MCF 10A (cell line): ENCODE data around the gene LCAT. TPM values are rescaled to one million over a fixed set of nuclear protein-coding genes. Genes with fewer than 3 reads are reported as not detected.

Source experiments
- BruUV-seq: library from RNA; stranded (reverse); fragments of 400-500 nt; replicated peaks from 2 replicates; lab custom pipeline; 2021; lab: Mats Ljungman, UMichigan
- CTCF ChIA-PET: fragments of 300-600 bp; sonication (Branson Sonifier 250); formaldehyde crosslinking; extraction: SDS; loops from one replicate; lab custom pipeline; 2021; ENCODE audit warnings: antibody characterized with exemption, inconsistent platforms; lab: Yijun Ruan, JAX
- POLR2A ChIA-PET: fragments of 300-600, 350-650 bp; sonication (Branson Sonifier 250); formaldehyde crosslinking; extraction: SDS; loops from one replicate; lab custom pipeline; 2020; ENCODE audit warnings: antibody characterized with exemption, inconsistent platforms; lab: Yijun Ruan, JAX
- DNase-seq: peaks from one replicate; pipeline ENCODE4 v3.0.0-alpha.2; 2018; ENCODE audit not compliant: unreplicated experiment
- H3K27ac Mint-ChIP-seq: one replicate; pipeline ENCODE4 v1.8.0; 2022; ENCODE audit warnings: mild to moderate bottlenecking, low read depth, mixed read lengths; ENCODE audit not compliant: unreplicated experiment
- H3K27me3 Mint-ChIP-seq: one replicate; pipeline ENCODE4 v1.8.0; 2022; ENCODE audit warnings: mixed read lengths; ENCODE audit not compliant: insufficient read depth, unreplicated experiment
- H3K36me3 Mint-ChIP-seq: one replicate; pipeline ENCODE4 v1.8.0; 2022; ENCODE audit warnings: mild to moderate bottlenecking, moderate library complexity, mixed read lengths; ENCODE audit not compliant: insufficient read depth, unreplicated experiment
- H3K4me1 Mint-ChIP-seq: one replicate; pipeline ENCODE4 v1.8.0; 2022; ENCODE audit warnings: mixed read lengths; ENCODE audit not compliant: insufficient read depth, unreplicated experiment
- H3K4me3 Mint-ChIP-seq: one replicate; pipeline ENCODE4 v1.8.0; 2022; ENCODE audit warnings: mild to moderate bottlenecking, moderate library complexity, mixed read lengths; ENCODE audit not compliant: unreplicated experiment
- H3K9me3 Mint-ChIP-seq: one replicate; pipeline ENCODE4 v1.8.0; 2022; ENCODE audit warnings: mixed read lengths; ENCODE audit not compliant: unreplicated experiment
- intact Hi-C: fragments of 100-400 bp; cut with micrococcal nuclease; formaldehyde crosslinking; loops from 2 replicates; pipeline ENCODE4 v1.14.1; 2022
- total RNA-seq: library from RNA; stranded (reverse); gene quantifications from 2 replicates; pipeline ENCODE4 v1.2.3, GENCODE V29; 2022
- TF ChIP-seq, protein P1 (sequence below): fragments of 200-600 bp; IDR thresholded peaks from one replicate; pipeline ENCODE4 v1.8.0; 2022; ENCODE audit warnings: antibody characterized with exemption, mild to moderate bottlenecking; ENCODE audit not compliant: unreplicated experiment

Gene LCAT
- total RNA-seq, 1 experiment from 2014 or later: 35.3 TPM

DNA sequence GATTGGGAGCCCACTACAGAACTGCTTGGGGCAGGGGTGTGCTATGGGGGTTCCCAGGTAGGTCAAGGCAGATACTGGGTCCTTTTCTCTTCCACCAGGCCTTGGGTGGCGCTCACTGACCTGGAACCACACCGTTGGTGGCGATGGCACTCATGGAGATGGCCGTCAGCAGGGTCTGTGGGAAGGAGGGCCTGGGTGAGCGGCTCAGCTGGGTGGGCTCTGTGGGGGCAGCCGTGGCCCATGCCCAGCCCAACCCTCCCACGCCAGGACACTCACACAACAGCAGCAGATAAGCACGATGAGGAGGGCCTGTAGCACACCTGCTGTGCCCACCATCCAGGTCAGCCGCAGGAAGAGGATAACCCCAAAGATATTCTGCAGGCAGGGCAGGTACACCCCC, 13.7 kb upstream of the LCAT start:
- POLR2A ChIA-PET: interaction anchor here (0.6 to 1.4 kb wide), 3 partner anchors 9 to 714 kb away, joined by 3 to 5 read pairs (median 3); no protein-coding TSS in a partner anchor
- Mint-ChIP-seq H3K4me1 (peaks cover 34% of the 10 kb centered on the region), H3K36me3 (peaks cover 84% of the 10 kb centered on the region), H3K27me3 (no peaks in the 10 kb centered on the region), H3K27ac (no peak overlapping the region), H3K9me3 (no peaks in the 10 kb centered on the region), H3K4me3 (no peak overlapping the region)
- intact Hi-C loops: no loop called here
- no peak for DNase-seq
- CTCF ChIA-PET: interaction anchor here (0.7 to 1.2 kb wide), 2 partner anchors 11 to 24 kb away, joined by 3 read pairs; no protein-coding TSS in a partner anchor
- TF ChIP-seq, protein P1, sequence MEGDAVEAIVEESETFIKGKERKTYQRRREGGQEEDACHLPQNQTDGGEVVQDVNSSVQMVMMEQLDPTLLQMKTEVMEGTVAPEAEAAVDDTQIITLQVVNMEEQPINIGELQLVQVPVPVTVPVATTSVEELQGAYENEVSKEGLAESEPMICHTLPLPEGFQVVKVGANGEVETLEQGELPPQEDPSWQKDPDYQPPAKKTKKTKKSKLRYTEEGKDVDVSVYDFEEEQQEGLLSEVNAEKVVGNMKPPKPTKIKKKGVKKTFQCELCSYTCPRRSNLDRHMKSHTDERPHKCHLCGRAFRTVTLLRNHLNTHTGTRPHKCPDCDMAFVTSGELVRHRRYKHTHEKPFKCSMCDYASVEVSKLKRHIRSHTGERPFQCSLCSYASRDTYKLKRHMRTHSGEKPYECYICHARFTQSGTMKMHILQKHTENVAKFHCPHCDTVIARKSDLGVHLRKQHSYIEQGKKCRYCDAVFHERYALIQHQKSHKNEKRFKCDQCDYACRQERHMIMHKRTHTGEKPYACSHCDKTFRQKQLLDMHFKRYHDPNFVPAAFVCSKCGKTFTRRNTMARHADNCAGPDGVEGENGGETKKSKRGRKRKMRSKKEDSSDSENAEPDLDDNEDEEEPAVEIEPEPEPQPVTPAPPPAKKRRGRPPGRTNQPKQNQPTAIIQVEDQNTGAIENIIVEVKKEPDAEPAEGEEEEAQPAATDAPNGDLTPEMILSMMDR: no peak
- BruUV-seq: no TSS peak

DNA sequence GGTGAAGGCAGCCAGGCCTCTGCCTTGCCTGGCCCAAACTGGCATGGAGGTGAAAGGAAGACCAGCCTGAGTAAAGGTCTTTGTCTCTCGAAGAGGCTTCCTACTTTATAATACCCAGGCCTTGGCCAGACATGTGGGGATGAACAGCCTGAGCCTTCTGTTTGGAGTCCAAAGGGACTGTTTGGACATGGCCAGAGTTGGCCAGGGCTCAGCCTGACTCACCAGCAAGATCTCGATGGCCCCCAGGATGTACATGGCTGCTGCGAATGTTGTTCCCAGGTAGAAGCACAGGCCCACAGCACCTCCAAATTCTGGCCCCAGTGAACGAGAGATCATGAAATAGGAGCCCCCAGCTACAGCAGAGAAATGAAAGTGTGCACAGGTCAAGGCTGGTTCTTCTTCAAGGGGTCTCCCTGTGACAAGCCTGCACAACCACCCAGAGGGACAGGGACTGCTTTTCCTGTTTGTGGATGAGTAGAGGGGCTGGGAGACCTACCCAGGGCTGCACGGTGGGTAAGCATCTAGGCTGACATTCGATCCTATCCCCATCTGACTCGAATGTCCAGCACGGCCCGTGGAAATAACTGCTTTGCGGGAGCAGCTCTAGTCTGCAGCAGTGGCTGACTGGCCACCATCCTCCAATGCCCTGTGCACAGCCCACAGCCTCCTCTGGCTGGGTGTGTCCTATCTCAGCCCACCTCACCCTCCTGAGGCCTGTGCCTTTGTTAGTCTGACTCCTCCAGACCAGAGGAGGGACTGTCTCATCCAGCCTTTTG, 10.7 kb upstream of the LCAT start:
- Mint-ChIP-seq H3K9me3 (no peaks in the 10 kb centered on the region), H3K27me3 (no peaks in the 10 kb centered on the region), H3K4me1 (peaks cover 4% of the 10 kb centered on the region), H3K4me3 (no peak overlapping the region), H3K36me3 (peaks cover 85% of the 10 kb centered on the region), H3K27ac (no peak overlapping the region)
- POLR2A ChIA-PET: interaction anchor here (1.1 to 1.6 kb wide), 4 partner anchors 8 to 18 kb away, joined by 3 to 10 read pairs (median 5); partner anchors contain the start of gene PSMB10
- BruUV-seq: no TSS peak
- intact Hi-C loops: no loop called here
- CTCF ChIA-PET: interaction anchor here (0.7 to 1.0 kb wide), 2 partner anchors 13 to 121 kb away, joined by 3 to 4 read pairs; no protein-coding TSS in a partner anchor
- TF ChIP-seq, protein P1: no peak
- DNase-seq: no peak

DNA sequence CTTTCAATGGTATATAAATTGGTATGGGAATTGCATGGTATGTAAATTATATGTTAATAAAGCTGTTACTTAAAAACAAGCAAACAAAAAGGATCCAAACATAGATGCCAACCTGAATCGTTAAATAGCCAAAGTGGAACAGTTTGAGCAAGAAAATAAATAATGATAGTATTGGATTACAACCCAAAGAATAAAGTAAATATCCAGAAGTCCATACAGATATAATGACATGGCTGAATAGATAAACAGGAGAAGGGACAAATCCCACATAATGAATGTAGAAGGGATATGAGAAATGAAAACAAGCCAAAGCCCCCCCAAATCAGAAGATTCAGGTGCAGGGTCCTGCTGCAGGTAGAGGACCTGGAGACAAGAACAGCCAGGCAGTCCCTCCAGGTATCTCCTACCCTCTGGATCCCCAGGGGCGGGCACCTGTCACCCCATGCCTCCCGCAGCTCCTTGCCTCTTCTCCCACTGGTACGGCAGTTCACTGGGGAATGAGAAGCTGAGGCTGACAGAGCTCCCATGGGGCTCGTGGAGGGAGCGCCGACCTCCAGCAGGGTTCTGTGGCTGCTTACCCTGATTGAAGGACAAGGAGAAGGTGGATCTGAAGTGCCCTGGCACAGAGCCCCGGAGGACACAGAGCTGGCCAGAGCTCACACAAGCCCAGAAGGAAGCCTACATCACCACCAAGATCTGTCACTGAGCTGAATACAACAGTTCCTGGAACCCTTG, 9.9 kb upstream of the LCAT start:
- H3K4me3 Mint-ChIP-seq: no peak overlapping the region
- no peaks in the 10 kb centered on the region for H3K27me3 Mint-ChIP-seq
- H3K4me1 Mint-ChIP-seq: peaks cover 4% of the 10 kb centered on the region
- ChIA-PET CTCF (interaction anchor here (0.6 to 1.0 kb wide), 3 partner anchors 12 to 1280 kb away, joined by 3 to 4 read pairs (median 3); no protein-coding TSS in a partner anchor), POLR2A (interaction anchor here (0.8 to 1.6 kb wide), 4 partner anchors 8 to 17 kb away, joined by 3 to 10 read pairs (median 3); partner anchors contain the start of gene PSMB10)
- TF ChIP-seq, protein P1: no peak
- intact Hi-C loops: no loop called here
- no TSS peak for BruUV-seq
- DNase-seq: no peak
- peaks cover 85% of the 10 kb centered on the region for H3K36me3 Mint-ChIP-seq
- H3K9me3 Mint-ChIP-seq: no peaks in the 10 kb centered on the region
- no peak overlapping the region for H3K27ac Mint-ChIP-seq
